ENCODE measurements around the gene IFT122. TPM values are rescaled to one million over a fixed set of nuclear protein-coding genes. Genes with fewer than 3 reads are reported as not detected.

The IFT122 gene
- total RNA-seq, 4 donors from 2014 or later, result 36.6 to 74.4 (median 43.3) TPM

DNA sequence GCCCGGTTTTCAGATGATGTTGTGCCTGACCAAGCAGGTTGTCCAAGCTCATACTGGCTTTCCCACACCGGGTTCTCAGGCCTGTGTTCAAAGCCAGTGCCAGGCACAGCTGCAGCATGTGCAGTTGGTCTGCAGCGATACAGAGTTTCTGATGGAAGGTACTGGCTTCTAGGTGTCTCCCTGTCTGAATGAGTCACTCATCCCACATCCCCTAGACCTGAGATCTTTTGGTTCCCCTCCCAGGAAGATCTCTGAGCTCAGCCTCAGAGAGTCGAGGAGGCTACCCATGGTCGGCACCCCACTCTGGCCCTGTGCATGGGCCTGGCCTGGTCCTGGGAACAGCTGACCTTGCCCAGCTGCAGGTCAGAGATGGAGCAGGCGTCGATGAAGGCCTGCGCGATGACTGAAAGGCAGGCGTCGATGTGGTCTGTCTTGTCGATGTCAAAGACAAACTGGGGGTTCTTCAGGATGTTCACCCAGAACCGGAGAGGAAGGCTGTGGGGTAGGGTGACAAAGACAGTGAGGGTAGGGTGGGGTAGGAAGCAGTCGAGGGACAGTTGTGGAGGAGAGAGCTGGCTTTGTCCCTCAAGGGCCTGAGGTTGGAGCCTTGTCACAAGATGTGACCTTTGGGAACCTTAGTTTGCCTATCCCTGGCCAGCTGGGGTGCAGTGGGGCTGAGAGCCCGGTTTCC lies 118.2 kb downstream of the IFT122 start:
- DNase-seq (ENCODE audit: low spot score in 2 of 2), result no peak
- peaks cover 0 to 99% (median 83%) of the 10 kb centered on the region in 4 donors for H3K4me1 ChIP-seq
- no peak overlapping the region for H3K4me3 ChIP-seq
- peak overlapping the region in 3 of 4 donors; percentile 8 to 95 (median 90) for H3K27ac ChIP-seq
- no peak for TF ChIP-seq POLR2A (IDR thresholded peaks at IDR 0.05)
- TF ChIP-seq EP300 (IDR thresholded peaks at IDR 0.05), result no peak
- TF ChIP-seq CTCF (IDR thresholded peaks at IDR 0.05), result no peak
- peaks cover 0 to 61% (median 0%) of the 10 kb centered on the region in 3 donors for H3K36me3 ChIP-seq
- 71 to 76% methylated on average over 13 to 14 of the region's 15 CpGs for WGBS, 2 donors
- H3K9me3 ChIP-seq, result no peaks in the 10 kb centered on the region
- no peaks in the 10 kb centered on the region for H3K27me3 ChIP-seq

- TF ChIP-seq EP300 (IDR thresholded peaks at IDR 0.05), result no peak
- TF ChIP-seq POLR2A (IDR thresholded peaks at IDR 0.05), result no peak
- no peak for TF ChIP-seq CTCF (IDR thresholded peaks at IDR 0.05)
- Histone ChIP-seq H3K27ac (peak overlapping the region in 3 of 4 donors; percentile 83 to 95 (median 90)), H3K4me1 (peaks cover 0 to 99% (median 84%) of the 10 kb centered on the region in 4 donors), H3K9me3 (no peaks in the 10 kb centered on the region), H3K27me3 (no peaks in the 10 kb centered on the region), H3K36me3 (peaks cover 0 to 69% (median 0%) of the 10 kb centered on the region in 3 donors), H3K4me3 (no peak overlapping the region)
- WGBS, 2 donors, result 69 to 71% methylated on average over 10 to 11 of the region's 11 CpGs
- no peak for DNase-seq (ENCODE audit: low spot score in 2 of 2)
Measured at GRCh38 chr3:129558772-129559564, 118.9 kb downstream of the IFT122 start.

- Histone ChIP-seq H3K4me1 (peaks cover 0 to 99% (median 84%) of the 10 kb centered on the region in 4 donors), H3K36me3 (peaks cover 0 to 75% (median under 1%) of the 10 kb centered on the region in 3 donors), H3K9me3 (no peaks in the 10 kb centered on the region), H3K4me3 (no peak overlapping the region), H3K27ac (peak overlapping the region; percentile 69 to 95 (median 86)), H3K27me3 (no peaks in the 10 kb centered on the region)
- no peak for DNase-seq (ENCODE audit: low spot score in 2 of 2)
- 81 to 83% methylated on average over 15 to 20 of the region's 20 CpGs for WGBS, 2 donors
- TF ChIP-seq POLR2A (IDR thresholded peaks at IDR 0.05) (no peak), EP300 (IDR thresholded peaks at IDR 0.05) (no peak), CTCF (IDR thresholded peaks at IDR 0.05) (no peak)
Measured at GRCh38 chr3:129559565-129560079, 119.6 kb downstream of the IFT122 start.

DNA sequence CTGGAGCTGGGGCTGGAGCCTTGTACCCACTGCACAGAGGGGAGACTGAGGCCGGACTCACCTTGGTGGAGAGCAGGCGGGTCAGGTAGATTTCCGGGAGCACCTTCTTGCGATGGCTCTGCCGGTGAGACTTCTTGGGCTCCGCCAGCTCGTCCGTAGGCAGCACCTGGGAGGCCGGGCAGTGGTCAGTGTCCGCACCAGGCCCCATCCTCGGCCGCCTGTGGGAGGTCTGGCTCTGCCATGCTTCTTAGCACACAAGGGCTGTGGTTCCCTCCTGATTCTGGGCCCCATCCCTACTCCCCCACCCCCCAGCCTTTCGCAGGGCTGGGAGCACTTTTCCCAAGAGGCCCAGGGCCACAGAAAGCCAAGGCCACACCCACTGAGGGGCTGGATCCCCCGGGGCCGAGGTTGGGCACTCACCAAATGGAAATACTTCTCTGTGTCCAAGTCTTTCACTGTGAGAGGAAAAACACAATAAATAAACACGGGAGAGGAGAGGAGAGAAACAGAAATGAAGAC lies 120.3 kb downstream of the IFT122 start:
- Histone ChIP-seq H3K4me3 (no peak overlapping the region), H3K9me3 (no peaks in the 10 kb centered on the region), H3K27me3 (no peaks in the 10 kb centered on the region), H3K27ac (peak overlapping the region; percentile 69 to 95 (median 86)), H3K4me1 (peaks cover 0 to 99% (median 80%) of the 10 kb centered on the region in 4 donors), H3K36me3 (peaks cover 0 to 82% (median 7%) of the 10 kb centered on the region in 3 donors)
- no peak for TF ChIP-seq EP300 (IDR thresholded peaks at IDR 0.05)
- no peak for TF ChIP-seq POLR2A (IDR thresholded peaks at IDR 0.05)
- no peak for TF ChIP-seq CTCF (IDR thresholded peaks at IDR 0.05)
- DNase-seq (ENCODE audit: low spot score in 2 of 2), result no peak
- WGBS, 2 donors, result 6 to 63% methylated on average over 4 to 9 of the region's 16 CpGs

Data from tibial nerve (tissue), 4 donors.